NCI-H446 (cell line): ENCODE data around the gene KAZN.
A peak's percentile ranks its signal among the peaks of the same experiment; 100 is the strongest.

Source experiments
- DNase-seq, 2 experiments: peaks; one replicate each; lab custom pipeline; 2025; lab: John Stamatoyannopoulos, UW

KAZN gene

DNA sequence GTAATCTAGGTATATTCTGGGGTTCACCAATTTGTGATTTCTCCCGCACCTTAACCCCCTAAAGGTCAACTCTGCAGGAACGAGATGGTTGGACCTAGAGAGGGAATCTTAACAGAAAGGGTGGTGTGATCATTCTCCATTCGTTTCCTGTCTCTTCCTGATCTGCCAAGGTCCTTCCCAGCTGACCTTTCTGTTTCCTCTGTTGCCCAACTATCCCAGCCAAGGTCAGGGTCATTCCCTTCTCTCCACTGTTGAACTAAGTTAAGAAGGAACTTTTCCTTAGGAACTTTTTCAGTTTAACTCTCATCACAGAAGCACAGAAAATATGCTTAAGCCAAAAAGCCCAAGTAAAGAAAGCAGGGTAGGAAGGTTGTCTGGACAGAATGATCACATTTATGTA is 49.3 kb downstream of the KAZN start:
- no peak for DNase-seq

DNA sequence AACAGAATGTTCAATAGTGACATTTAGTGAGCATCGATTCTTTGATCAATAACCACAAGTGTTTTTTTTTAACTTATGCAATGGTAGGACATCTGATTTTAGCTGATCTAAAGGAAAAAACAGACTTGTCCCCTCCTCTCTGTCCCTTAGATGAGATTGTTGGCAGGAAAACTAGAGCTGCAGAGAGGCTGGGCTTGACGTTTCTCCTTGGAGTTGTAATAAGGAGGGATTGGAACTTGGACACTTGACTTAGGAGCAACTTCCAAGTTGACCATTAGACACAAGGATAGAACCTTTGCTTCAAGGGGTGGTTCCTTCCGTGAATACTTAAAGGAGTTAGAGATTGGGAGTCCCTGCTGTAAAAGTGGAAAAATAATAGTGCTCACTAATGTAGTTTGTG is 49.9 kb downstream of the KAZN start:
- no peak for DNase-seq

DNA sequence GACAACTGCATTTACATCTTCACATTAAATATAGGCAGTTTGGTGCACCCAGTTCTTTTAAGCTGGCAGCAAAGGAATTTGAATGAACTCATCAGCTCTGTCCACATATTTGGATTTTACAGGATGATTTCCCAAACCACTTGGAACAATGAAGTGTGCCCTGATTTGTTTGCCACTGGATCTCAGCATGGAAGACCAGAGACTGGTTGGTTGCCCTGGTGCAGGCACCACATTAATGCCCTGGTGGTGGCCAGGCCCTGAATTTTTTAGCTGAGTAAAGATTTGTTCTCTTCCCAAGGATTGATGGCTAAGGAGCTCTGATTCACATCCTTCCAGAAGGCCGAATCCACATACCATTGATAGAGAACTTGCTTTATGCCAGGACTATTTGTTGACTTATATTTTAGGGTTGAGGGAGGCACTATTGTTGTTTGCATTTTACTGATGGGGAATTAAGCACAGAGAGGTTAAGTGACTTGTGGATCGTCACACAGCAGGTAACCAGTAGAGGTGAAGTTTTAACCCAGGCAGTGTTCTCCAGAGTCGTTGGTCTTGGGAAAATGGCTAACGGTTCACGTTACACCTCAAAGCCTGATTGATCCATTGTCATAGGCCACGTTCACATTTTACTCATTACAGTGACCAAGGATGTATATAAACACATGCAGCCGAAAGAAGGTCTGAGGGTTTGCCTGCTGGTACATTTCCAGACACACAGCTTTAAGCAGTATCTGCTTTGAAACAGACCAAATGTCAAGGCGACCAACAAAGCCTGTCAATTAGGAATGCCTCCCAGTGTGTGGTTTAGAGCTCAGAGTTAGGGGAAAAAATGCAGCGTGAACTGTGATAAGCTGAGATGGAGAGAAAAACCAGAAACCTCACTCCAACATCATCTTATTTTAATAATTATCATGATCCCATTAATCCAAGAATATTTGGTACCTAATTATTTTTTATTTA is 50.7 kb downstream of the KAZN start:
- no peak for DNase-seq

DNA sequence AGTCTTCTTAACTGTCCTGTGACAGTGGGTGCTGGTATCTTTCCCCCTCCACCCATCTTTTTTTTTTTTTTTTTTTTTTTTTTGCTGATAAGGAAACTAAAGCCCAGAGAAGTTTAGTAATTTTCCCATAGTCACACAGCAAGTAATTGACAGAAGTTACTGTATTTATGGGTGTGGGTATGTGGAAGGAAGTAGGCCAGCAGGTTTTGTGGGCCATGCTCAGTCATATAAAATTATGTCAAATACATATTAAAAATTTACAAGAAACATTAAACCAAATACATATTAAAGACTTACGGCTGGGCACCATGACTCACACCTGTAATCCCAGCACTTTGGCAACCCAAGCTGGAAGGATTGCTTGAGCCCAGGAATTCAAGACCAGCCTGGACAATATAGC is 51.5 kb downstream of the KAZN start:
- no peak for DNase-seq

DNA sequence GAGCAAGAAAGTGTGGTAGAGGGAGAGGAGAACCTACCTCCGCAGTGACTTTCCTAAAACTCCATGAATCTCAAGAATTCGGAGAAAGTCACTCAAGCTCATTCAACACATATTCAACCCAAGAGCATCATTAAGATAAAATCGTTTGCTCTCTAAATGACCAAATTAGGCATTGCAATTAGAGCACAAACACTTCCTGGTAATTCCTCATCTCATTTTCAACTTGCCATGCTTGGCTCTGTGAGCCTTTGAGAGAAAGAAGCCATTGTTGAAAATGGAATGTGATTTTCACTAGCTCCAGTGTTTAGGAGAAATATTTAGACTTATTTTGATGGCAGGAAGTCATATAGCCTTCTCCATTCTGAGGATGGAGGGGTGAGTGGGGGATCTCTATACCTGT is 52.5 kb downstream of the KAZN start:
- no peak for DNase-seq

DNA sequence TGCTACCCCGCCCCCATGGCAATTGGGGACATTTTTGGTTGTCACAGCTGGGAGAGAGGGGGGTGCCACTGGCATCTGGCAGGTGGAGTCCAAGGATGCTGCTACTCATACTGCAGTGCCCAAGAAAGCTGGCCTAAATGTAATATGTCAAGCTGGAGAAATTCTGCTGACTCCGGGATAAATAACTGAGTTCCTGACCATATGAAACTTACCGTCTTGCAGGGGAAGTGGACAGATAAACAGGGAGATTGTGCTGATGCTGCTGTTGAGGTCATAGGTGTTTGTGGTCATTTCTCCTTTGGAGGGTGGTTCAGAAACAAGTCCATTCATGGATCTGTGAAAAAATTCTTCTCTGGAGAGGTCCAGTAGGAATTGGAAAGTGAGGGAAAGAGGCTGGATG is 54.4 kb downstream of the KAZN start:
- no peak for DNase-seq

DNA sequence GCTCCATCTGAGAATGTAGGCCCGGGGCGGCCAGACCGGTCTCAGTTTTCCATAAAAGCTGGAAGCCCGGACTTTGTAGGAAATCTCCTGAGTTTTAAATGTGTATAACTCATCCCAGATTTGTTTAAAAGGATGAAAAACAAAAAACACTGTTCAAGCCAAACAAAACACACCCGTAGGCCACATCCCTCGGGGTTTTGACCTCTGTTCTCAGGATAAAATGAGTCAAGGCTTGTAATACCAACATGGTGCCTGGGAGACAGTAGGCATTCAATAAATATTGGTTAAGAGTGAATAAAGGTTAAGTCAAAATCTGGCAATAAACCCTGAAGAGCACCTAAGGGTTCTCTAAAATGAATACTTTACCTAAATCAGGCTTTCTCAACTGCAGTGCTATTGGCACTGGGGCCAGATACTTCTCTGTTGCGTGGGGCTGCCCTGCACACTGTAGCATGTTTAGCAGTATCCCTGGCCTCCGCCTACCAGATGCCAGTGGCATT is 55.0 kb downstream of the KAZN start:
- no peak for DNase-seq

DNA sequence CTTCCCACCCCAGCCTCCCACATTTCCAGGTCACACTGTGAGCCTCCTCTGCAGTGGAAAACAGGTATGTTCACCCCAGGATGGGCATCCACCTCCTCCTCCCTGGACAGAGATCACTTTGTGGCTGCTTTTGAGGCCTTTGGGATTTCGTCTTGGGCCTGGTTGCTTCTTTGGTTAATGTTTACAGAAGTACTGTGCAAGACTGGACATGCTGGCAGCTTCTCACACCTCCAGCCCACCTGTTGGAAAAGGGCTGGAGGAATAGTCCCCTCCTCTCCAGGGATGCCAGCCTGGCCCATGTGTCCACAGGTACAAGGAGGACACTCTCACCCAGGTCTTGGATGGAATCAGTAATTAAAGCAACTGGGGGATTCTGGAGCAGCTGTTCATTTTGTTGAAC is 56.1 kb downstream of the KAZN start:
- DNase-seq: no peak

DNA sequence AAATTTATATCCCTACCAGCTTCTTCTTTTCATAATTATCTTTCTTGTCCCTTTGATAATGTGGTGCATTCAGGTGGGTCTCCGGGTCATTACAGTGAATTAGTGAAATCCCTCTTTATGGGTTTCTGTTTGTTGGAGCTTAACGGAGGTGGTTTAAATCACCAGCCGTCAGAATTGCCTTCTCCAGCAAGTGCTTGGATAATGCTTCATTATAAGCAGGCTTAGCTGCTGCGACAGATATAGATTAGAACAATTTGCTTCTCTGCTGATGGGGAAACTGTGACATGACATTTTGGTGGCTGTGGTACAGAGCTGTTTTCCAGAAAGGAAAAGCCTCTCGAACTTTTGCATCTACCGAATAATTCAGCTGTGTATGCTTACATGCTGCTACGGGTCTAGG is 56.9 kb downstream of the KAZN start:
- no peak for DNase-seq

DNA sequence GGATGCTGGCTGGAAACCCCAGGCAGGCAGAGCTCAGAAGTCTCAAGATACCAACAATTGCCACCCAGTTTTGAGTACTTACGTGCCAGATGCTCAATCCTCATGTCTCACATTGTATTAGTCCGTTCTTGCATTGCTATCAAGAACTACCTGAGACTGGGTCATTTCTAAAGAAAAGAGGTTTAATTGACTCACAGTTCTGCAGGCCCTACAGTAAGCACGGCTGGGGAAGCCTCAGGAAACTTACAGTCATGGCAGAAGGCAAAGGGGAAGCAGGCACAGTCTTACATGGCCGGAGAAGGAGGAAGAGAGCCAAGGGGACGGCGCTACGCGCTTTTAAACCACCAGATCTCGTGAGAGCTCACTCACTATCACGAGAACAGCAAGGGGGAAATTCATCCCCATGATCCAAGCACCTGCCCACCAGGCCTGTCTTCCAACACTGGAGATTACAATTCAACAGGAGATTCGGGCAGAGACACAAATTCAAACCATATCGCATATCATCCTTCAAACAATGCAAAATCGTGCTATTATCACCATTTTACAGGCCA is 58.0 kb downstream of the KAZN start:
- no peak for DNase-seq

DNA sequence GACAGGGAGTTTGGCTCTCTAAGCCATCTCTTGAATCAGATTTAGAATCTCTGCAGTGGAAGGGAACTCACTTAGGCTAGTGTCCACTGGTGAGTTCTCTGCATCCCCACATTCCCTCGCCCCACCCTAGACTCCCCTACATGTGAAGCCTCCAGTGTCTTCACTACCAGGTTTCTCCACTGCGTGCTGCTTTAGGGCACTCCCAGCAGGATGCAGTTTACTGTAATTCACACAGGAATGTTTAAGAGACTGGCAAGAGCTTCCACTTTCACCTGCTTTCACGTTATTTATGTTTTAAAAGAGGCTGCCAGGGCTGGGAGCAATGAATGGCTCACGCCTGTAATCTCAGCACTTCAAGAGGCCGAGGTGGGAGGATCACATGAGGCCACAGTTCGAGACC is 60.2 kb downstream of the KAZN start:
- no peak for DNase-seq

DNA sequence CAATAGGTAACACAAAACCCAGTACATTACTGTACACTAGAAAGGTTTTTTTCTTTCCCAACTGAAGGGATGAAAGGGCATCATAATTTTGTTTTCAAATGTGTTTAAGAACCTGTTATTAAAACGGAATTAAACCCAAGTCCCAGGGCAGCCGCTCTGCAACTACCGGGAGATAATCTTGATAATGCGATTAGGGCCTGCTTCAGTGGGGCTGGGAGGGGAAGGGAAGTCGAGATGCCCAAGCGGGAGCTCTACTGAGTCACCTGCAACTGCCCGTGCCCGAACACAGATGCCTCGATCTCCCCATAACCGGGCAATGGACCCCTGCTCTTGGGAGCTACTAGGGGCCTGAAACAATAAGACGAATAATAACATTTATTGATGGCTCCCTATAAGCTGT is 61.4 kb downstream of the KAZN start:
- DNase-seq: no peak

DNA sequence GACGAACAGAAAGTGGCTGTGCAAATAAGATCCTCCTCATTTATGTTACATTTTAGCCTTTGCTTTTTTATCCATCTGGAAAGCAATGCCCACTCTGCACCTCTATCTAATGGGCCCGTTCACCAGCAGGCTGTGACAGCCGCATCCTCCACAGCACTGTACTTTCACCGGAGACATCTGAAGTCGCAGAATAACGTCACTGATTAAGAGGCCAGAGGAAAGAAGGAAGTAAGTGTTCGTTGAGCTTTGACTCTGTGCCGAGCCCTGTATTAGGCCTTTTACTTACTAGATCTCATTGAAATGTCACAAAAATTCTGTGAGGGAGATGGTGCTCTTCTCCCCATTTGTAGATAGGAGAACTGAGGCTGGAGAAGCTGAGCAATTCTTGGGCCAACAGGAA is 62.3 kb downstream of the KAZN start:
- no peak for DNase-seq

DNA sequence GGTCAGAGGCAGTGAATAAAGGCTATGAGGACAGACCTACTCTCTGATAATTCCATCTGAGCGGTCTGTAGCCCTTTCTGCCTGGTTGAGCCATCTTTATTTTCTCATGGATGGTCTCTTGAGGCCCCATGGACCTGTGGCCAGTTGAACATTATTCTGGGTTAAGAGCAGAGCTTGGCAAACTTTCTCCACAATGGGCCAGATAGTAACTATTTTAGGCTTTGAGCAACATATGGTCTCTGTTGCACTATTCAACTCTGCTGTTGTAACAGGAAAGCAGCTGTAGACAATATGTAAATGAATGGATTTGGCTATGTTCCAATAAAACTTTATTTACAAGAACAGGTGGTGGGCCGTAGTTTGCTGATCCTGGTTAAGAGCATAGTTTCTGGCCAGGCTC is 62.7 kb downstream of the KAZN start:
- peak in 1 of 2 experiments; percentile 8 for DNase-seq

DNA sequence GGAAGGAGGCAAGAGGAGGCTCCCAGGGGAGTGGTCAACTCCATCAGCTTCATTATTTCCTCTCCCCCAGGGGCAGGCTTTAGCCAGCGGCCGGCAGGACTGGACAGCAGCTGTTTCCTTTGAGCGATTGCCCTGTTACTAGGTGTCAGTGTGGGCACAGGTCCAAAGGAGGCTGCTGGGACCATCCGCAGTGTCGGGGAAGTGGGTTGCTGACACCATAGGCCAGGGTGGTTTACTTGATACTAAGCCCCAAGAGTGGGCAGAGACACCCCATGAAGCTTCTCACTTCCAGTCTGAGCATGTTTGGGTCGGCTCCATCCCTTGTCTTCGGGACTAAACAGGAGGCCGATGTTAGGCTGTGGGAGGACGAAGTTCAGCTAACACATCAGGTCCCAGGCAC is 63.6 kb downstream of the KAZN start:
- no peak for DNase-seq

DNA sequence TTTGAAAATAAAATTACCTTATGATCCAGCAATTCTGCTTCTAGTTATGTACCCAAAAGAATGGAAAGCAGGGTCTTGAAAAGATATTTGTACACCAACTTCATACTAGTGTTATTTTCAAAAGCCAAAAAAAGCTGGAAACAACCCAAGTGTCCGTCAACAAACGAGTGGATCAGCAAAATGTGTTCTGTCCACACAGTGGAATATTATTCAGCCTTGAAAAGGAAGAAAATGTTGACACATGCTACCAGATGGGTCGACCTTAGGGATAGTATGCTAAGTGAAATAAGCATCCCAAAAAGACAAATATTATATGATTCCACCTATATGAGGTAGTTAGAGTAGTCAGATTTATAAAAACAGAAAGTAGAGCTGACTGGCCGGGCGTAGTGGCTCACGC is 65.3 kb downstream of the KAZN start:
- DNase-seq: no peak

DNA sequence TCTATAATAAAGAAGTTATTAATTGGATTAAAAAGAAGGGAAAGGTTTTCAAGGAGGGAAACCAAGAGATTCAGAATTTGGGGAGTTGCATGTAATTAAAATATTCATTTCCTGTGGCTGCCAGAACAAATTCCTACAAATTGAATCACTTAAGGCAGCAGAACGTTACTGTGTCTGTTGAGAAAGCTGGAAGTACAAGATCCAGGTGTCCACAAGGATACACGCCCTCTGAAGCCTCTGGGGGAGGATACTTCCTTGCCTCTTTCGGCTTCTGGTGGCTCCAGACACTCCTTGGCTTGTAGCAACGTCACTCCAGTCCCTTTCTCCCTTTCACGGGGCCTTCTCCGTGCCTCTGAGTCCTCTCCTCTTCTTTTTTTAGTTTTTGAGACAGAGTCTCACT is 67.9 kb downstream of the KAZN start:
- DNase-seq: no peak

DNA sequence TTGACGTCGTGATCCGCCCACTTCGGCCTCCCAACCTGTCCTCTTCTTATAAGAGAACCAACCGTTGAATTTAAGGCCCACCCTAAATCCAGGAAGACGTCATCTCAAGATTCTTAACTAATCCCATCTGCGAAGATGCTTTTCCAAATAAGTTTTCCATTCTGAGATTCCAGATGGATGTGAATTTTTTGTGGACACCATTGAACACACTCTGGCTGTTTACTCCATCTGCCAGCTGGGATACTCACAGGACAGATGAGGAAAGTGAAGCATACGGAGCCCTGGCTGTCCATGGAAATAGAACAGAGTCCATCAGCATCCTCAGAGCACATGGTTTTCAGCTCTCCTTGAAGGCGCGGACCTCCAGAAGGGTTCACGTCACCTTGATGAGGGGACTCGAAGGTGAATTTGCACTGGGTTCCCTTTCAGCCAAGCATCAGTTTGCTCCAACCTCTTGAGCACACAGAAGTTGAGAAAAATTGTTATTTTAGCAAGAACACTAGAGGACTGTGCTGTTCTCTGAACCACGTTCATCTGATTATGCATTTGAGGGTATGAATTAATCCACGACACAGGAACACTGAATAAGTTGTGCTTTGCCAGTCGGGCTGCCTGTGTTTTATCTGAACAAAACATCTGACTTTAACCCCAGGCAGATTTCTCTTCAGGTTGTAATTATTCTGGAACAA is 68.6 kb downstream of the KAZN start:
- no peak for DNase-seq

DNA sequence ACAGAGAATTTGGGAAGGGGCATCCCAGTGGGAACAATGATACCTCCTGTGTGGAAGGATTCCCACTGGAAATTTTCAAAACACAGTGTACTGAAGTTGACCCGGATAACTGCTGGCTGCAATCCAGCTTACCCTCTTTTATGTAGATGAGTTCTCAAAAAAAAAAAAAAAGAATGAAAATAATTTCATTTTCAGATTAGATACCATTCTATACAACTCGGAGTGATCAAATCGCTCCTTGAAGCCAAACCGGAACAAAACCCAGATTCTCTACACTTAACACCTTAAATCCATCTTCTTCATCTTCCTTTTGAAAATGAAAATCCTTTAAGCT is 69.1 kb downstream of the KAZN start:
- no peak for DNase-seq

DNA sequence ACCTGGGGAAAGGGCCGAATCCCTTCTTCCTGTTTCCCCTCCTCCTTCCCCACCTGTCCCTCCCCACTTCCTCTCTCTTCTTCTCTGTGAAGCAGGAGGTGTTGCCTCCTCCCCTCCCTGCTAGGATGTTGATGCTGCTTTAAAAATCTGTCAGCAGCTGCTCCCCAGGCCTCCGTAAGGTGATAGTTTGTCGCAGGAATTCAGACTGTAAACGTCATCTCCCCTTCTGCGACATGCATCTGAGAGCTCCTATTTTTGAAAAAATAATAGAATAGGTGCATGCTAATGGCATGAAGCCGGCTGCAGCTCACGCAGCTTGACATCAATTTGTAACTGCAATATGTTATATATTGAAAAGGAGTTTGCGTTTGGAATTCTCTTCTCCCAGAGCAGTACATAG is 70.1 kb downstream of the KAZN start:
- no peak for DNase-seq

DNA sequence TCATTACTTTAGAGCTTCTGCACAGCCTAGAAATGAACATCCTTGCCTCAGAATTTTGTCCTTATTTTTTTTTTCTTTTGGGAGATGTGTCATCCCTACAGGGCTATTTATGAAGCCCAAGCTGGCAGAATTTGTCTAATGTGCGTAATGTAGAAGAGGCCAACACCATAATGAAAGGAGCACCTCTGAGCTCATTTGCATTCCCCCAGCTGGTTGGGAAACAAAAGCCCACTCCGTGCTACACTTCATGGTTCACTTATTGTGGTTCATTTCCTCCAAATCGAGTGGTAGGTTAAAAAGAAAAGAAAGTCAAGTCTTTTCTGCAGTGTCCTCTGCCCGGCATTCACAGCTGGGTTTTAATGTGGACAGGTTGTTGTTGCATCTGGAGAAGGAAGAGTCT is 73.5 kb downstream of the KAZN start:
- DNase-seq: no peak

DNA sequence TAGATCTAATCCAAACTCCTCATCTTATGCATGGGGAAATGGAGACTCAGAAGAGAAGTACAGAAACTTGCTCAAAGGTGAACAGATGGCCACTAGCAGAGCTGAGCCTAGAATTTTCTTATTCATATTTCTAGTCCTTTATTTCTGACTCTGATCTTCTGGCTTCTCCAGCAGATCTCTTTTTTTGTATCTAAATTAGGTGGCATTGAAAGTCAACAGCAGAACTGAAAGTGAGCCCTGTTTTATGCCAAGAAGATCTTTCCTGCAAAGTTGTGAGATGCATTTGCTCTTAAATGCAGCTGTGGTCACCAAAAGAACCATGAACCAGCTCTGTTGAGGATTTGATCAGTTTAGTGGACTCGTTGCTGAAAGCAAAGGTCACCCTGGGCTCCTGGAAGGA is 75.5 kb downstream of the KAZN start:
- no peak for DNase-seq

DNA sequence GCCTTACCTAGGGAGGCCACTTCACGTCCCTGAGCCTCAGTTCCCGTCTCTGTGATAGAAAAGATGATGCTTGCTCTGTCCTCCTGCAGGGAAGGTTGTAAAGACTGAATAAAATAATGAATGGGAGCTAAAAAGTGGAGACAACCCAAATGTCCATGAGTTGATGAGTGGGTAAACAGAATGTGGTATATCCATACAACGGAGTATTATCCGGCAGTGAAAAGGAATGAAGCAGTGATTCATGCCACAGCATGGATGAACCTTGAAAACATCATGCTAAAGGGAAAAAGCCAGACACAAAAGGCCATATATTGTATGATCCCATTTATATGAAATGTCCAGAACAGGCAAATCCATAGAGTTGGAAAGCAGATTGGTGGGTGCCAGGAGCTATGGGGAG is 77.9 kb downstream of the KAZN start:
- DNase-seq: no peak
